Measurements from ENCODE around the gene SLC7A11.

SLC7A11 gene

DNA sequence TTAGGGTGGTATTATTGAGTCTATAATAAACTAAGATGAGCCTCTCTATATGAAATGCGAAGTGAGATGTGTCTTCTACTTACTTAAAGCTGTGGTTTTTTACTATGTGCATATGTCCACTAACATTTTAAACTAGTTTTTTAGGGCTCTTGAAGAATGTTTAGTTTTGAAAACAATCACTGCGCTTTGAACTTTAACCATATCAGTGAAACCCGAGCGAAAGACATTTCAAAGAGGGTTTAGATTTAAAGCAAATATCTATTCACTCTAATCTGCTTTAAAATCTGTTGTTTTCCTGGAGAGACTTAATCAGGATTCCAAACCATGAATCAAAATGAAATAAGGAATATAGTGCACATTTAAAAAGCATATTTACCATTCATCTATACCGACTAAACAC, 24.8 kb upstream of the SLC7A11 start:
- H4K20me1 ChIP-seq (ENCODE audit: insufficient read depth, low read length) = no peaks in the 10 kb centered on the region
- H2AFZ ChIP-seq (ENCODE audit: low read length) = no peak overlapping the region
- H3K27ac ChIP-seq (ENCODE audit: low read length) = no peak overlapping the region
- H3K36me3 ChIP-seq (replicated peaks; ENCODE audit: insufficient read depth, low read length) = no peaks in the 10 kb centered on the region
- DNase-seq = no peak
- no peaks in the 10 kb centered on the region for H3K9me3 ChIP-seq (replicated peaks; ENCODE audit: insufficient read depth, low read length)
- no peak overlapping the region for H3K9ac ChIP-seq (ENCODE audit: low read length)
- no peak overlapping the region for H3K4me3 ChIP-seq (ENCODE audit: low read length)
- no peaks in the 10 kb centered on the region for H3K4me1 ChIP-seq (ENCODE audit: low read length)
- H3K27me3 ChIP-seq (replicated peaks; ENCODE audit: insufficient read depth, low read length) = no peaks in the 10 kb centered on the region
- H3F3A ChIP-seq (ENCODE audit: insufficient read depth, low read length) = no peaks in the 10 kb centered on the region
- H3K9me2 ChIP-seq (replicated peaks; ENCODE audit: insufficient read depth, low read length) = no peaks in the 10 kb centered on the region
- H3K4me2 ChIP-seq (ENCODE audit: low read depth, low read length) = no peak overlapping the region
- no peaks in the 10 kb centered on the region for H3K79me2 ChIP-seq (ENCODE audit: low read length)
- no peak for TF ChIP-seq EZH2 (optimal IDR thresholded peaks at IDR 0.05; ENCODE audit: low read depth, low read length)
- no peak for TF ChIP-seq EZH2phosphoT487 (IDR thresholded peaks at IDR 0.05; ENCODE audit: low read length)
- TF ChIP-seq, protein P1, sequence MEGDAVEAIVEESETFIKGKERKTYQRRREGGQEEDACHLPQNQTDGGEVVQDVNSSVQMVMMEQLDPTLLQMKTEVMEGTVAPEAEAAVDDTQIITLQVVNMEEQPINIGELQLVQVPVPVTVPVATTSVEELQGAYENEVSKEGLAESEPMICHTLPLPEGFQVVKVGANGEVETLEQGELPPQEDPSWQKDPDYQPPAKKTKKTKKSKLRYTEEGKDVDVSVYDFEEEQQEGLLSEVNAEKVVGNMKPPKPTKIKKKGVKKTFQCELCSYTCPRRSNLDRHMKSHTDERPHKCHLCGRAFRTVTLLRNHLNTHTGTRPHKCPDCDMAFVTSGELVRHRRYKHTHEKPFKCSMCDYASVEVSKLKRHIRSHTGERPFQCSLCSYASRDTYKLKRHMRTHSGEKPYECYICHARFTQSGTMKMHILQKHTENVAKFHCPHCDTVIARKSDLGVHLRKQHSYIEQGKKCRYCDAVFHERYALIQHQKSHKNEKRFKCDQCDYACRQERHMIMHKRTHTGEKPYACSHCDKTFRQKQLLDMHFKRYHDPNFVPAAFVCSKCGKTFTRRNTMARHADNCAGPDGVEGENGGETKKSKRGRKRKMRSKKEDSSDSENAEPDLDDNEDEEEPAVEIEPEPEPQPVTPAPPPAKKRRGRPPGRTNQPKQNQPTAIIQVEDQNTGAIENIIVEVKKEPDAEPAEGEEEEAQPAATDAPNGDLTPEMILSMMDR (IDR thresholded peaks at IDR 0.05; ENCODE audit: low read length) = no peak

DNA sequence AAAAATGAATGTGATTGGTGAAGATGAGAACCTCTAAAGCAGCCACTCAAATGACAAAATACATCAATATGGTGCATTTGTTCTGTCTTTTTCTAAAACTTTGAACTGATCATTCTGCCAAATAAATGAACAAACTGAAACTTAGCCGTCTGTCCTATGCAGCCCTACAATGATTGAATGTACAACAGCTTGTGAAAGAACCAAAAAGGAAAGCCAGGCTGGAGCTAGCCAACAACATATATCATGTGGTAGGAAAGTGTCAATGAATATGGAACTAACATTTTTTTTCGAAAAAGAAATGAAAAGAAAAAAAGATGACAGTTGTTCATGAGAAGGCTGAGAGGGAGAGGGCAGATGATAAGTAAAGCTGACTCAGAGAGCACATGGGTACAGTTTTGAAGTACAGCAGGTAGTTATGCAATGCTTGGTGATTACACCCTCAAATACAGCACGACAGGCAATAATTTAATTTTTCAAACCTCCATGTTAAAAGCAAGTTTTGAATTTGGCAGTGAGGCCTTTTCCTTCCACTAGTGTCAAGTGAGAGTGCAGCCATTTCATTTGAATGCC, 21.2 kb upstream of the SLC7A11 start:
- no peaks in the 10 kb centered on the region for H3K27me3 ChIP-seq (replicated peaks; ENCODE audit: insufficient read depth, low read length)
- H3K4me3 ChIP-seq (ENCODE audit: low read length) = no peak overlapping the region
- no peak for TF ChIP-seq EZH2phosphoT487 (IDR thresholded peaks at IDR 0.05; ENCODE audit: low read length)
- TF ChIP-seq EZH2 (optimal IDR thresholded peaks at IDR 0.05; ENCODE audit: low read depth, low read length) = no peak
- TF ChIP-seq, protein P1 (IDR thresholded peaks at IDR 0.05; ENCODE audit: low read length) = no peak
- H3F3A ChIP-seq (ENCODE audit: insufficient read depth, low read length) = no peaks in the 10 kb centered on the region
- H3K4me1 ChIP-seq (ENCODE audit: low read length) = no peaks in the 10 kb centered on the region
- no peak overlapping the region for H3K27ac ChIP-seq (ENCODE audit: low read length)
- H3K36me3 ChIP-seq (replicated peaks; ENCODE audit: insufficient read depth, low read length) = no peaks in the 10 kb centered on the region
- no peak overlapping the region for H3K9ac ChIP-seq (ENCODE audit: low read length)
- H3K4me2 ChIP-seq (ENCODE audit: low read depth, low read length) = no peak overlapping the region
- H4K20me1 ChIP-seq (ENCODE audit: insufficient read depth, low read length) = no peaks in the 10 kb centered on the region
- no peak for DNase-seq
- H3K9me3 ChIP-seq (replicated peaks; ENCODE audit: insufficient read depth, low read length) = no peaks in the 10 kb centered on the region
- no peaks in the 10 kb centered on the region for H3K9me2 ChIP-seq (replicated peaks; ENCODE audit: insufficient read depth, low read length)
- no peaks in the 10 kb centered on the region for H3K79me2 ChIP-seq (ENCODE audit: low read length)
- H2AFZ ChIP-seq (ENCODE audit: low read length) = no peak overlapping the region

DNA sequence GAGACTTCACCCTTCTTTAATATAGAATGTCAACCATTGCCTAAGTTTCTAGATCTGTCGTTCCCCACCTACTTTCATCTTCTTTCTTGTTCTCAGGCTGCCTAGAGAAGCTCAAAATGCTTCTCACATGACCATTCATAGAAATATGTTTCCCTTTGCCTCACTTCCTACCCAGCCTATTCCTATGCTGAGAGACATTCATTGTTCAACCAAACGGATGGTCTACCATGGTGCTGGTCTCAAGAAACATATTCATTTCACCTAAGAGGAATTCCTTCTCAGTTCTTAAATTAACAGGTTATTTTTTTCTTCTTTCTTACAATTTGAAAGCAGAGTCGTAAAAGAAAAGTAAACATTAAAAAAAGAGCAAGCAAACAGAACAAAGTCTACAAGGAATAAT, 20.3 kb upstream of the SLC7A11 start:
- no peaks in the 10 kb centered on the region for H3K9me2 ChIP-seq (replicated peaks; ENCODE audit: insufficient read depth, low read length)
- H3K9me3 ChIP-seq (replicated peaks; ENCODE audit: insufficient read depth, low read length) = no peaks in the 10 kb centered on the region
- TF ChIP-seq, protein P1 (IDR thresholded peaks at IDR 0.05; ENCODE audit: low read length) = no peak
- TF ChIP-seq EZH2phosphoT487 (IDR thresholded peaks at IDR 0.05; ENCODE audit: low read length) = no peak
- H3K27ac ChIP-seq (ENCODE audit: low read length) = no peak overlapping the region
- no peak overlapping the region for H2AFZ ChIP-seq (ENCODE audit: low read length)
- H3K4me2 ChIP-seq (ENCODE audit: low read depth, low read length) = no peak overlapping the region
- no peaks in the 10 kb centered on the region for H3K4me1 ChIP-seq (ENCODE audit: low read length)
- no peaks in the 10 kb centered on the region for H3K36me3 ChIP-seq (replicated peaks; ENCODE audit: insufficient read depth, low read length)
- H4K20me1 ChIP-seq (ENCODE audit: insufficient read depth, low read length) = no peaks in the 10 kb centered on the region
- no peak overlapping the region for H3K9ac ChIP-seq (ENCODE audit: low read length)
- H3K27me3 ChIP-seq (replicated peaks; ENCODE audit: insufficient read depth, low read length) = no peaks in the 10 kb centered on the region
- H3F3A ChIP-seq (ENCODE audit: insufficient read depth, low read length) = no peaks in the 10 kb centered on the region
- no peak for DNase-seq
- H3K4me3 ChIP-seq (ENCODE audit: low read length) = no peak overlapping the region
- H3K79me2 ChIP-seq (ENCODE audit: low read length) = no peaks in the 10 kb centered on the region

All from MM.1S (cell line).